Midbrain (tissue), 1 donor: ENCODE data around the gene ERCC1.

ENCODE experiments used
- DNase-seq: peaks from one replicate; lab custom pipeline; 2025; lab: John Stamatoyannopoulos, UW

Gene ERCC1

GRCh38 chr19:45364696-45365095 is 59.0 kb downstream of the ERCC1 start:
- no peak for DNase-seq

- DNase-seq = no peak
These were observed 59.8 kb downstream of the ERCC1 start for GRCh38 chr19:45363861-45364459.

GRCh38 chr19:45362291-45362690 is 61.4 kb downstream of the ERCC1 start:
- DNase-seq = no peak

GRCh38 chr19:45361608-45362007 is 62.1 kb downstream of the ERCC1 start:
- no peak for DNase-seq

- no peak for DNase-seq
These were observed 65.4 kb downstream of the ERCC1 start for GRCh38 chr19:45358213-45358792.

GRCh38 chr19:45357445-45357783 is 66.3 kb downstream of the ERCC1 start:
- no peak for DNase-seq
